ENCODE measurements around the gene WDPCP.
"Not testable (repeated sequence)": the region's sequence is repeated elsewhere in the genome, so short reads cannot be mapped to it uniquely, and the experiment has no call there.

WDPCP gene

GRCh38 chr2:63557819-63558218 lies 30.5 kb downstream of the WDPCP start:
- DNase-seq; in situ Hi-C loops (cut with HindIII; ENCODE audit: low pct_ligation_motif_present, low pct_unique_long_range_greater_than_20kb, low sequenced_read_pairs): not testable (repeated sequence)

- DNase-seq: no peak
- in situ Hi-C loops (cut with HindIII; ENCODE audit: low pct_ligation_motif_present, low pct_unique_long_range_greater_than_20kb, low sequenced_read_pairs): no loop called here
Observed at GRCh38 chr2:63555931-63556330, 32.3 kb downstream of the WDPCP start.

- in situ Hi-C loops (cut with HindIII; ENCODE audit: low pct_ligation_motif_present, low pct_unique_long_range_greater_than_20kb, low sequenced_read_pairs): no loop called here
- DNase-seq: no peak
Observed at GRCh38 chr2:63555299-63555698, 33.0 kb downstream of the WDPCP start.

GRCh38 chr2:63553049-63553448 lies 35.2 kb downstream of the WDPCP start:
- in situ Hi-C loops (cut with HindIII; ENCODE audit: low pct_ligation_motif_present, low pct_unique_long_range_greater_than_20kb, low sequenced_read_pairs): no loop called here
- no peak for DNase-seq

GRCh38 chr2:63545023-63545422 lies 43.3 kb downstream of the WDPCP start:
- in situ Hi-C loops (cut with HindIII; ENCODE audit: low pct_ligation_motif_present, low pct_unique_long_range_greater_than_20kb, low sequenced_read_pairs): no loop called here
- DNase-seq: no peak

- DNase-seq: peak; percentile 45
- in situ Hi-C loops (cut with HindIII; ENCODE audit: low pct_ligation_motif_present, low pct_unique_long_range_greater_than_20kb, low sequenced_read_pairs): no loop called here
Observed at GRCh38 chr2:63544017-63544627, 44.2 kb downstream of the WDPCP start.

GRCh38 chr2:63539416-63540162 lies 48.7 kb downstream of the WDPCP start:
- no peak for DNase-seq
- in situ Hi-C loops (cut with HindIII; ENCODE audit: low pct_ligation_motif_present, low pct_unique_long_range_greater_than_20kb, low sequenced_read_pairs): no loop called here

GRCh38 chr2:63538390-63538789 lies 49.9 kb downstream of the WDPCP start:
- DNase-seq: no peak
- in situ Hi-C loops (cut with HindIII; ENCODE audit: low pct_ligation_motif_present, low pct_unique_long_range_greater_than_20kb, low sequenced_read_pairs): no loop called here

GRCh38 chr2:63537306-63537705 lies 51.0 kb downstream of the WDPCP start:
- DNase-seq: peak; percentile 36
- in situ Hi-C loops (cut with HindIII; ENCODE audit: low pct_ligation_motif_present, low pct_unique_long_range_greater_than_20kb, low sequenced_read_pairs): no loop called here

GRCh38 chr2:63530704-63531279 lies 57.5 kb downstream of the WDPCP start:
- in situ Hi-C loops (cut with HindIII; ENCODE audit: low pct_ligation_motif_present, low pct_unique_long_range_greater_than_20kb, low sequenced_read_pairs): no loop called here

GRCh38 chr2:63525905-63526304 lies 62.4 kb downstream of the WDPCP start:
- no peak for DNase-seq
- in situ Hi-C loops (cut with HindIII; ENCODE audit: low pct_ligation_motif_present, low pct_unique_long_range_greater_than_20kb, low sequenced_read_pairs): no loop called here

More at GRCh38 chr2:63530704-63531279, 57.5 kb downstream of the WDPCP start:
- DNase-seq: no peak

GRCh38 chr2:63522950-63523349 lies 65.3 kb downstream of the WDPCP start:
- in situ Hi-C loops (cut with HindIII; ENCODE audit: low pct_ligation_motif_present, low pct_unique_long_range_greater_than_20kb, low sequenced_read_pairs): no loop called here
- DNase-seq: no peak

- no peak for DNase-seq
- in situ Hi-C loops (cut with HindIII; ENCODE audit: low pct_ligation_motif_present, low pct_unique_long_range_greater_than_20kb, low sequenced_read_pairs): no loop called here
Observed at GRCh38 chr2:63520793-63521192, 67.5 kb downstream of the WDPCP start.

- DNase-seq: no peak
- in situ Hi-C loops (cut with HindIII; ENCODE audit: low pct_ligation_motif_present, low pct_unique_long_range_greater_than_20kb, low sequenced_read_pairs): no loop called here
Observed at GRCh38 chr2:63514781-63515180, 73.5 kb downstream of the WDPCP start.

- in situ Hi-C loops (cut with HindIII; ENCODE audit: low pct_ligation_motif_present, low pct_unique_long_range_greater_than_20kb, low sequenced_read_pairs): no loop called here
- no peak for DNase-seq
Observed at GRCh38 chr2:63514237-63514716, 74.0 kb downstream of the WDPCP start.

- in situ Hi-C loops (cut with HindIII; ENCODE audit: low pct_ligation_motif_present, low pct_unique_long_range_greater_than_20kb, low sequenced_read_pairs): no loop called here
- DNase-seq: no peak
Observed at GRCh38 chr2:63506320-63506719, 82.0 kb downstream of the WDPCP start.

GRCh38 chr2:63503818-63504217 lies 84.5 kb downstream of the WDPCP start:
- in situ Hi-C loops (cut with HindIII; ENCODE audit: low pct_ligation_motif_present, low pct_unique_long_range_greater_than_20kb, low sequenced_read_pairs): no loop called here
- no peak for DNase-seq

- no peak for DNase-seq
- in situ Hi-C loops (cut with HindIII; ENCODE audit: low pct_ligation_motif_present, low pct_unique_long_range_greater_than_20kb, low sequenced_read_pairs): no loop called here
Observed at GRCh38 chr2:63500398-63500797, 87.9 kb downstream of the WDPCP start.

GRCh38 chr2:63497576-63497975 lies 90.7 kb downstream of the WDPCP start:
- no peak for DNase-seq
- in situ Hi-C loops (cut with HindIII; ENCODE audit: low pct_ligation_motif_present, low pct_unique_long_range_greater_than_20kb, low sequenced_read_pairs): no loop called here

- in situ Hi-C loops (cut with HindIII; ENCODE audit: low pct_ligation_motif_present, low pct_unique_long_range_greater_than_20kb, low sequenced_read_pairs): no loop called here
Observed at GRCh38 chr2:63494968-63495367, 93.3 kb downstream of the WDPCP start.

More at GRCh38 chr2:63494968-63495367, 93.3 kb downstream of the WDPCP start:
- no peak for DNase-seq

All from ACHN (cell line).